NCI-H748 (cell line): ENCODE results near the gene ALKBH3.

Source experiments
- DNase-seq: peaks from one replicate; lab custom pipeline; 2025; ENCODE audit not compliant: unreplicated experiment; lab: John Stamatoyannopoulos, UW

The ALKBH3 gene

DNA sequence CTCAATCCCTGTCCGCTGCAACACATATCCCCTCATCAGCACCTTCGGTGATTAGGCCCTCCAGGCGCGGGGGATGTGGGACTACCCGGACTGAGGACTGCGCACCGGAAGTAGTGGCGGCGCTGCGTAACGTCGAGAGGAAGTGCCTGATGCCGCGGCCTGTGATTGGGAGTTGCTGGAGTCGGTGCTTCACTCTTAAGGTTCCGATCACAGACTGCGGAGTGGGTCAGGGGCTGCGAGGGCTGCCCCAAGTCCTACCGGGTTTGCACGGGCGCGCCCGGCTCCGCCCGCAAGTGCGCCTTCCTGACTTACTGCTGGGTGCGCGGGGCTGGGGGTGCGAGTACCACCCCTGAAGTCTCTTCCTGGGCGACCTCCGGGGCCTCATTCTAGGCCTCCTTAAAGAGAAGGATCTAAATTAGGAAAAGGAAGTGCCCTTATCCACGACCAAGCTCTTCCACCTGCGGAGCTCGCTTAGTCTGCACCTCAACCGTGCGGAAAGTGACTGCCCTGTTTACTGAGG, at the start of gene ALKBH3:
Gene ALKBH3, plus strand, starts transcription at position 192 of the 520 bp plus-strand sequence. CDS start 1,822 bp downstream, outside the sequence.
- peak; percentile 96 for DNase-seq

DNA sequence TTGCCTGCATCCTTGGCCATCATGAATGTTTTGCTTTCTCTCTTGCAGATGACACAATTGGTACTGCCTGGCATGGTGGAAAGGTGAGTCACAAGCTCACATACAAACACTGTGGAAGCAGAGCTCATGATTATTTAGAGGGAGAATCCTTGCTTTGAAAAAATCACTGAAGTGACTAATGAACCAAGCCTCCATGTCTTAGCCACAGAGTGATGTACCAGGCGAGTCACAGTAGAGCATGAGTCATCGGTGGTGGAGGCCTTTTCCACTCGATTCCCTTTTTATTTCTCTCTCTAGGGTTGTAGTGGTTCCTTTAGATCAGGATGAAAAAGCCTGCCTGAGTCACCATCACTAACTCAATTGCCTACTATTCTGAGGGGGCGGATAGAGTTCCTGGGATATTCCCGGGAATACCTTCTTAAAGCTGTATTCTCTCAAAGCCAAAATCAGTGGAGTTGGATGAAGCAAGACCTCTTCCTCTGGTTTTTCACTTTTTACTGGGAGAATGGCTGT, 49.6 kb upstream of the ALKBH3 start:
- DNase-seq = no peak

DNA sequence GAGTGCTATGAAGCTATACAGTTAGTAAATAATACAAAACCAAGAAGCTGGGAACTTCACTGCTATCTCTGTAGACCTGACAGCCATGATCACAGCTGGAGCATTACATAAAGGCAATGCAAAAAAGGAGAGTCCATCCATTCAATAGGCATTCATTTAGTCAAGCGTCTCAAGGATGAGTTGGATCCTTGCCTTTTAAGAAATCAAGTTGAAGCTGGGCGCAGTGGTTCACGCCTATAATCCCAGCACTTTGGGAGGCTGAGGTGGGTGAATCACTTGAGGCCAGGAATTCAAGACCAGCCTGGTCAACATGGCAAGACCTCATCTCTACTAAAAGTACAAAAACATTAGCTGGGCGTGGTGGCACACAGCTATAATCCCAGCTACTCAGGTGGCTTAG, 48.1 kb upstream of the ALKBH3 start:
- no peak for DNase-seq

DNA sequence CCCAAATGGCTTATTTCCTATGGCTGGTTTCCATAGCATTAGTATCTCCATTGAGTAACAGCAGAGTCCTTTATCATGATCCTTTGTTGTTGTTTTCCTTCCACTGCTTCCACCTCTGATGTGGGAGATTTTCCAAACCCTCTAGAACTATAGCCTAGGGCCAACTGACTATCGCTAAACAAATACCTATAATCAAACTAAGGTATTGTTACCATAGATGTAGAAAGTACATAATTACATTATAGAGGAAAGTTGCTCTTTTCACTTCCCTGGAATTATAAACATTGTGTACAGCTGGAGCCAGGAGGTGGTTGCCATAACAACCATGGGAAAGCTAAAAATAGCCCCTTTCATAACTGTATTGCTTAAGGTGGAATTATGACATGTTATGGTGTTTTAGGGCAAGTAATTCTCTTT, 47.0 kb upstream of the ALKBH3 start:
- DNase-seq = peak; percentile 82

DNA sequence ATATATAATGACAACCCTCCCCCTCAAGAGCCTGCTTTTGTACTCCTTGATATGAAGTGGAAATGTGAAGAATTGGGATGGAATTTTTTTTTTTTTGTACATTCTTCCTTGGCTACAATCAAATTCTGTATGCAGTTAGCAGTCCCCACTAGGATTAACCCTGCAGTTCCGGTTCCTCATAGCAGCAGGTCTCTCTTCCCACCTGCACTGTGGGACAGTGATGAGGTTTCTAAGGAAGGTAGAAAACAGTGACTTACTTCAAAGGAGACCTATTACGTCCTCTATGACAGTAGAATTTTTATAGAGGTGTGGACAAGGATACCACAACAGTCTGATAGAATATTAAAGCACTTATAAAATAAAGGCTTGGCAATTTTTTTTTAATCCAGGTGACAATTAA, 46.3 kb upstream of the ALKBH3 start:
- DNase-seq = peak; percentile 40

DNA sequence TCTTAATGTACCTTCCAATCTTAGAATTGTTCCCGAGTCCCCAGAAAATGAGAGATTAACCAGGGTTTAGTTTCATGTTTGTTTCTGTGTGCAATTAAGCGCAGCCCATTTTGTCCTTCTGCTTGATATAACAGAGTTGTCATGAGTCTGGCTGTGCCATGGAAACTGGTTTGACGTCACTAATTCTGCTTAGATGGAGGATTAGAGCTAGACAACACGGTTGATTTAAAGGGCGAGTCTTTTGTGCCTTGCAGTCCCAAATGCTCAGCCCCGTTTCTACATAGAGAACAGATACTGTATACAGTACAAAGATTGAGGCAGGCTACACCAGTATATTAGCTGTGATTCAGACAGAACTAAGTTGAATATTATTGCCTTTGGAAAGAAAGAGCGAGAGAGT, 45.5 kb upstream of the ALKBH3 start:
- peak; percentile 79 for DNase-seq

DNA sequence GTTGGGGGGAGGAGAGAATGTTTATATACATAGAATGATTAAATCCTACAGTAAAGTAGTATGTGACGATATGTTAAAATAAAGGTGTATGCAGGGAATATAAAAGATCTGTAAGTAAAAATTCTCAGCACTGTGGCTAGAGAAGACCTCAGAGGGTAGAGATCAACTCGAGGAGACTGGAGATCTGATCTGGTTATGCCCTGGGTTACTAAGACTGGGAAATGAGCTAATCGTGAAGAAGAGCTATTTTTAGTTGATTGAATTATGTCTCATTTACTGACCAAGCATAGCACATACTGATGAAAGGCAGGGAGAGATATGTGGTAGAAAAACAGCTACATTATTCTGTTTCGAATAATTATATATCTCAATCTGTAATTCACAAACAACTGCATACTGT, 42.8 kb upstream of the ALKBH3 start:
- no peak for DNase-seq

DNA sequence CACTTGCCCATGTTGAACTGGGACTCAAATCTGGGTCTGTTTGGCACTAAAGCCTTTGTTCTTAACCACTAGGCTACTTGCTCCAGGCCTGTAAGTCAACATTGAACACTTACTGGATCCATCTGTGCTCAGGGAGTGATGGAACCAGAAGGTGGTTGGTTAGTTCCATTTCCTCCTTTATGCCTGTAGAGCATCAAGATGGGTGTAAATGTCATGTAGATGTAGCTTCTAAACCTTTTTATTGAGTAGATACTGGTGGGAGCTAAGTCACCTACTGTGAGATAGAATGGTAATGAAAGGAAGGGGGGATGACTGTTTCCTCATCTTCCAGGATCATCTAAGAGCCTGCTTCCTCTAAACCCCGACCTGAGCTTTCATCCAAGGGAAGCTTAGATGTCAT, 38.6 kb upstream of the ALKBH3 start:
- DNase-seq = no peak

DNA sequence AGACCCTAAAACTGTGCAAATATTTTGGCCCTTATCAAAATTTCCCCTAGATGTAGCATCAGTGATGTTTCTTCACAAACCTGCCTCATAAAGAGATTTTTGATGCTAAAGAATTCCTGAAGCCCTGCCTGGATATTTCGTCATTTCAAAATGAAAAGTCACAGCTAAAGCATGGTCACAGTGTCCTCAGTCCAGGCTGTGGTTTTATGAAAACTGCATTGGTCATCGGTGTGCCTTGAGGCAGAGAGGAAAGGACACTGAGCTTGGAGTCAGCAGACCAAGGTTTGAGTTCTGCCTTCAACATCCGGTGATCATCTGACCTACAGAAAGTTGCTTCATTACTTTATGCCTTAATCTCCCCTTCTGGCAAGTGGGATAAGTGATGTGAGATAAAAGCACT, 34.8 kb upstream of the ALKBH3 start:
- DNase-seq = no peak

DNA sequence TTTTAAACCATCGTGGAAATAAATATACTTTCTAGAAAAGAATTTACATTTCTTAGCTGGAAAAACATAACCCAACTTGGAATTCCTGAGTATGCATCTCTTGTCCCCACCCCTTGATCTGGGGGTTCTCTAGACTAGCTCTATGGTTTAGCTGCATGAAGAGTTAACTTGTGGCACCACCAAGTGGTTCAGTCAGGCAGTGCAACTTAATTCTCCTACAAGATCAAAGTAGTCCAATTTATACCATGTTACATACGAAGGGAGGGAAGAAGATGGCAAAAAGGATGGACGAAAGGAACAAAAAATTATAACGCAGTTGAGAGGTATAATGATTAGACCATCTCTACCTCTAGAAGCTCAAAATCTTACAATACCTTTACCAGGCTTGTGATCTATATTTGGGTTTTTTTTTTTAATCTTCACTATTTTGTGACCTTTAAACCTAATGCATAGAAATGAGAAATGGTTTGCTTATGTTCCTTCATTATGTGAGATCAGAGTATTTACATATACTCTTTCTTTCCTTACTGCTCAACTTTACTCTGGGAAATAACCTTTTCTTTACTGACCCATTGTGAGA, 28.5 kb upstream of the ALKBH3 start:
- DNase-seq = peak; percentile 61

DNA sequence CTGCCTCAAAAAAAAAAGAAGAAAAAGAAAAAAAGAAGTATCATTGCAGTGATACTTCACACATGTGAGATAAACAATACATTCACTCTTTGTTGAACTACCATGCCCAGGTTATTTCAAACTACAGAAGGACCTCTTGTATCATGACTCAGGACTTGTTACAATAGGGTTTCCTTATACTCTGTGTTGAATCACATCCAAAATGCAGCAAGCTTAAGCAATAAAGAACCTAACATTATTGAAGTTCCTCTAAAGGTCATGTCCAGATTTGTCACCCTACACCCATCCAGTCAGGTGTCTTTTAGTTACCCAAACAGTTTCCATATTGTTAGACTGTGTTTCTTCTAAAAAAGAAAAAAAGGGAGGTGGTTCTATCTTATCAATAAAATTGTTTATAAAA, 26.9 kb upstream of the ALKBH3 start:
- no peak for DNase-seq

DNA sequence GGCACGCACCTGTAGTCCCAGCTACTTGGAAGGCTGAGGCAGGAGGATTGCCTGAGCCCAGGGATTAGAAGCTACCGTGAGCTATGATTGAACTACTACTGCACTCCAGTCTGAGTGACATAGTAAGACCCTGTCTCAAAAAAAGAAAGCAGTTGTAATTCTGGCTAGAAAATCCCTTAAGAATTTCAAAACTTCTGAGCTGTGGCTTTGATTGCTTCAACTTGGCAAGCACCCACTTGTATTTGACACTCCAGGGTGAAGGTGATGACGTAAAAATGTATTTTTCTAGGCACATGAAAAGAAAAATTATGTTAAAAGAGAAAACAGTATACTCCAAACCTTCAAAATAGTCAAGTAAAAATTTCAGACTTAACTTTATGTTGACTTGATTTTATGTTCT, 23.6 kb upstream of the ALKBH3 start:
- no peak for DNase-seq

DNA sequence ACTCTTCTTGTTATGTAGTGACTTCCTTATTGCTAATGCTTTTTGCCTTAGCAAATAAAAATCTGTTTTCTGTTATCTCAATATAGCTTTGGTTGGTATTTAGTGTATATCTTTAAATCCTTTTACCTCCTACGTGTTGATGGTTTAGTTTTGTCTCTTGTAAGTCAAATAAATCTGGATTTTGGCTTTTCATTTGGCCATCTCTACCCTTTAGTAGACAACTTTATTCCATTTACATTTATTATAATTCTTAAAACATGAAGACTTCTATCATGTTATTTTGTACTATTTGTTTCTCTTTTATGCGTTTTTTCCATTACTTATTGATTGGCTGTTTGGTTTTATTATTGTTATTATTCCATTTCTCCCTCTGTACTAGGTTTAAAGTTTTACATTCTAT, 19.5 kb upstream of the ALKBH3 start:
- no peak for DNase-seq

DNA sequence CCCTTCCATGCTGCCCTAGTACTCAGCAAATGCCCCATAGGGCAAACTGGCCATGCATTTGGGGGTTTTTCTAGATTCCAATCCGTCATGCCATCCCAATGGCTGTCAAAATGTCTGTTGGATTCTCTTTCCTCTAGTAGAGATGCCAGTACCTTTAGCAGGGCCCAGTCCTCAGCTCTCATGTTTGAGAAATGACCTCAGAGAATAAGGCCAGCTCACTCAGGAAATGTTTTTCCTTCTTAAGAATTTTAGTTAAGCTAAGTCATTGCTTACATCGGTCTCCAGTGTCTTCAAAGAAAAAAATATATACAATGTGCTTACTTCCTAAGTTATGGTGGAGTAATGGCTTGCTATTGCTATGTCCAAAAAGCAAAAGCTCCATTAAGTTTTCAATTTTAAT, 14.1 kb upstream of the ALKBH3 start:
- DNase-seq = no peak

DNA sequence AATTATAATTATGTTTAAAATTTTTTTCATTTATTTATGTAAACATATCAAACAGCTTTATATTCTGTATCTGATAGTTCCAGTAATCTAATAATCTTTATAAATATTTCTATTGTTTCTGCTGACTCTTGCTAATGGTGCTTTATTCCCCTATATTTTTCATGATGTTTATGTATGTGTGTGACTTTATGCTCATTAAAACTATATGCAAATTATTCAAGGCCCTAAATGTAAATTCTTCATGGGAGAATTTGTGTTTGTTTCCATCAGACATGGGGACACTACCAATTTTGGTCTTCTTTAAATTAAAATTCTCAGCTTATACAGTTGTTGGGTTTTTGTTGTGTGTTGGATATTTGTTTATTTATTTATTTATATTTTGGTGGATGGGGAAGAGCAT, 13.7 kb upstream of the ALKBH3 start:
- DNase-seq = no peak

DNA sequence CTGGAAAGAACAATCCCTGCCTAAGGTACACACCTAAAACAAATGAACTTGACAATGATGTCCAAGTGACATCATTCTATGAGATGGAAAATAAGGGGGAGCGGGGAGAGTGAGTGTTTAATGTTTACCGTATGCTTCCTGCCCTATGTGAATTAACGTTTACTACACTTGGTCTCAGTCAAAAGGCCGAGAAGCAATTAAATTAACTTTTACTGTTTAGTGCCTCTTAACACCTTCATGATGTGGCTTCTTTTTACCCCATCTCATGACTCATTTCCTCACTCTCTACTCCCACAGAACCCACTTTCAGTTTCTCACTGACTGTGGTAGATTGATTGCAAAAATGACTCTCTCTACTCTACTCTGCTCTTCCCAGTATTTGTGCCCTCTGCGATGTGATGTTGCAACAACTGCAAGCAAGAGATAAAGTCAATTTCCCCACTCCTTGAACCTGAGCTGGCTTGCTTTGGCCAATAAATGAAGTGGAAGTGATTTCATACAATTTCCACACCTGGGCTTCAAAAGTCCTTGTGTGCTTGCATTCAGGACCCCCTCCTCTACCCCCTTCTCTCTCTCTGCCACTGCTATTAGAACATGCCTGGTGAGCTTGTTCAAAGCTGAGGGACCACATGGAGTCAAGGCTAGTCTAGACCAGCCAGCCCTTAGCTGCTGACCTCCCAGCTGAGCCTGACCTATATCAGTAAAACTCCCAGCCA, 11.6 kb upstream of the ALKBH3 start:
- peak; percentile 53 for DNase-seq

DNA sequence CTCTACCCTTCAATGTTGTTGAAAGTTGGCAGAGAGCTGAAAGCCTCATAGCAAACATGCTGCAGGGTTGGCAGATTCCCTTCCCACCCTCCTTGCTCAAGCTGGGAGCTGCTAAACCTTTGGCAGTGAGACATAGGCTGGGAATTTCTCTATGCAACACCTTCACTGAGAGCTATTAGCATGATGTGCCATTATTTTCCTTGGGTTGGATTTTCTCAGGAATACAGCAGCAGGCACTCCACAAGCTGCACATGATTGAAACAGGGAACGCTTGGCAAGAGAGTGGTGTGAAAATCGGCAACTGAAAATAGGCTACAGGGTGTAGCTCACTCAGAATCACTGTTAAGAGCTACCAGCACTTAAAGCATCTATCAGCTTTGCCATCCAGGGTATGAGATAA, 9.6 kb upstream of the ALKBH3 start:
- no peak for DNase-seq

DNA sequence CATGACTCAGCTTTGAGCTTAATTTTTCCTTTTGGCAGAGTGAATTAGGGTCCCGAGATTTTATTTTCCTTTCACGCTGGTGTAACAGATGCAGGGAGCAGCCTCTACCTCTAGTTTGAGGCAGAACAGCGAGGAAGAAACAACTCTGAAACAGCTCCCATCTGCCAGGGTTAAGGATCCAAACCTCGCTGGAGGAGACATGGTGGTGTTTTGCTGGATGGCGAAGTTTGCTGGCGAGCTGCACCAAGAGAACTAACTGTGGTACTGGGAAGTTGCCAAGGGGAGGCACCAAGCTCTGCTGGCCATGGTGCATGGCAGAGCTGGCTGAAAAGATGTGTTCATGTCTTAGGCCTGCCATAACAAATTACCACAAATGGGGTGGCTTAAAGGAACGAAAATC, 7.6 kb upstream of the ALKBH3 start:
- no peak for DNase-seq

DNA sequence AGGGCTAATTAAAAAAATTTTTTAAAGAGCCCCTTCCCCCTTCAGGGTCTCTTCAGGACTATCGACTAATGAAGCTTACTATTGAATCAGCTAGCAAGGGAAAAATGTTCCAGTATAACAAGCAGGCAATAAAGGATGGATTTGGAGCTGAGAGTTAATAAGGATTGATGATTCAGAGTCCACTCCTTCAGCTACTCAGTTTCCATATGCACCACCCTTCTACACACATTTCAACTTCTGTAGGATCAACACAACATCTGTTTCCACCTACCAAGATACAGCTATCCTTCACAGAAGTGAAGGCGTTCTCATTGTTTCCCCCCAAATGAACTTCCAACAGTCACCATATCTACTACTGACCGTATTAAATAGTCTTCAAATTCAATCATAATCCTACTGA, 6.6 kb upstream of the ALKBH3 start:
- DNase-seq = no peak

DNA sequence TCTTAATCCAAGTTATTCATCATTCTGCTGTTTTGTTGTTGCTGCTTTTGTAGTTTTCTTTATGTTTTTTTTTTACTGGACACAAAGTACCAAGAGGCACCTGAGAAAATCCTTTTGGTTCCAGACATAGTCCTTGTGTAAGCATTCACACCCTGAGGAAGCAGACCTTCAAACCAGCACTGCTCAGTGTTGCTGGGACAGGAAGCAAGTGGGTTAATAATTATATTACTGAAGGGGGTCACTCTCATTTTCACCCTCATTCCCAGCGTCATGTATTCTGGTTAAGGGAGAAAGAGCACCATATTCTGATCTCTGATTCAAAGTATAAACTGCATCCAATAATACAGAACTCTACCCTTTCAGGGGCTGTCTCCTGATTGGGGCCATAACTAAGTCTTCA, 5.9 kb upstream of the ALKBH3 start:
- DNase-seq = no peak

DNA sequence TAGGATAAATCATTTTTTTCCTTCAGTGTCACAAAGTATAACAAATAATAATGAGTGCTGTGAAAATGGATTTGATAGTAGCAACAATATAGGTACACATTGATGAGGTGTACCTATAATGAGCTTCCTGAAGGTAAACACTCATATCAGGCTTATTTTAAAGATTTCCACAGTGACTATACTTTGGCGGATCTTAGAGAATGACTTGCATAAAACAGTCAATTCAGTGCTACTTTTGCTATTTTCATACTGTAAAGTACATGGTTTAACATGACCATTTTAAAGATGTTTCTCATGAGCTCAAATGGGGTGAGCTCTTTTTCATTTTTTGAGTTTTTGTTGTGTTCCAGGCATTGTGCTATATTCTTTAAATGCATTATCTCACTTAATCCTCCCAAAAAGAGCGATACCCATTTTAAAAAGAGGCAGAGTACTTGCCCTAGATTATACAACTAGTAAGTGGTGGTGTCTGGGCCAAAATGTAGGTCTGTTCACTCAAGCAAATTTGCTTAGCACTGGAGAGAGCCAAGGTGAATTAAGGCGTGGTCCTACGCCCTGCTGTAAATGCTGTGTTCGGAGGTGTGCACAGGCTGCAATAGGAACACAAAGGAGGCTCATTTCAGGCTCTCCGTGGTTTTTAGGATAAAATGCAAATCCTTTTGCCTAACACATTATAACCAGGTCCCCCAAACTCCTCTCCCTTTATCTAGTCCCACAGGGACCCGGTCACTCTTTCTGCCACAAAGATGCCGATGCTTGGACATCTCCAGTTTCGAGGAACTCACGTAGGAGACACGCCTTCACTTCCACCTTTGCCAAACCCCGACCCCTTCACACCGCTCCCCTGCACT, 617 bp upstream of the ALKBH3 start:
- peak; percentile 30 for DNase-seq

DNA sequence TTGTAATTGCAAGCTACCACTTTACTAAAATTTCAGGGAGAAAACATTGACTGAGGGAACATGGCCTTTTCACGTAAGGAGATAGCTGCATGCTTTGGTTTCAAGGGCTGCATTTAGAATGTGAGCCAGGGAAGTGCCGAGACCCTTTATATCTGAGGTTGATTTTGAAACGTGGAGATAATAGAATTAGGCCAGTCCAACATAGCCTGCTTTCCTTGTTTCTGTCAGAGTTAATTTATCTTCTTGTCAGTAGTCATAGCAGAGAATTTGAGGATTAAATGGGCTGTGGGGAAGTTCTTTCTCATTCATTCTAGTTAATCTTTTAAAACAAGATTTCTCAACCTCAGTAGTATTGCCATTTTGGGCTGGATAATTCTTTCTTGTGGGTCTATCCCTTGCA, 12.2 kb downstream of the ALKBH3 start:
- no peak for DNase-seq
